Measurements from ENCODE around the gene KCND2.
"Not testable (repeated sequence)": the region's sequence is repeated elsewhere in the genome, so short reads cannot be mapped to it uniquely, and the experiment has no call there.

- TF ChIP-seq, protein P1, sequence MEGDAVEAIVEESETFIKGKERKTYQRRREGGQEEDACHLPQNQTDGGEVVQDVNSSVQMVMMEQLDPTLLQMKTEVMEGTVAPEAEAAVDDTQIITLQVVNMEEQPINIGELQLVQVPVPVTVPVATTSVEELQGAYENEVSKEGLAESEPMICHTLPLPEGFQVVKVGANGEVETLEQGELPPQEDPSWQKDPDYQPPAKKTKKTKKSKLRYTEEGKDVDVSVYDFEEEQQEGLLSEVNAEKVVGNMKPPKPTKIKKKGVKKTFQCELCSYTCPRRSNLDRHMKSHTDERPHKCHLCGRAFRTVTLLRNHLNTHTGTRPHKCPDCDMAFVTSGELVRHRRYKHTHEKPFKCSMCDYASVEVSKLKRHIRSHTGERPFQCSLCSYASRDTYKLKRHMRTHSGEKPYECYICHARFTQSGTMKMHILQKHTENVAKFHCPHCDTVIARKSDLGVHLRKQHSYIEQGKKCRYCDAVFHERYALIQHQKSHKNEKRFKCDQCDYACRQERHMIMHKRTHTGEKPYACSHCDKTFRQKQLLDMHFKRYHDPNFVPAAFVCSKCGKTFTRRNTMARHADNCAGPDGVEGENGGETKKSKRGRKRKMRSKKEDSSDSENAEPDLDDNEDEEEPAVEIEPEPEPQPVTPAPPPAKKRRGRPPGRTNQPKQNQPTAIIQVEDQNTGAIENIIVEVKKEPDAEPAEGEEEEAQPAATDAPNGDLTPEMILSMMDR (IDR thresholded peaks at IDR 0.05), result not testable (repeated sequence)
- not testable (repeated sequence) for TF ChIP-seq POLR2AphosphoS5 (IDR thresholded peaks at IDR 0.05; ENCODE audit: low read depth, low read length); REST (IDR thresholded peaks at IDR 0.05; ENCODE audit: insufficient read depth in 1 of 2, low read depth in 2 of 2, low read length in 1 of 2); TCF7L2 (IDR thresholded peaks at IDR 0.05; ENCODE audit: low read depth, low read length)
Measured at GRCh38 chr7:120240350-120240749, 32.6 kb upstream of the KCND2 start.

Measured in Panc1 (cell line).